Neural cell (in vitro differentiated cells): Measurements from ENCODE around the gene RCL1. TPM values are rescaled to one million over a fixed set of nuclear protein-coding genes. Genes with fewer than 3 reads are reported as not detected.
"Not testable (repeated sequence)": the region's sequence is repeated elsewhere in the genome, so short reads cannot be mapped to it uniquely, and the experiment has no call there.

Experiments used
- H2AFZ ChIP-seq: fragments of 200-600, 300-800 bp; sonication (generic), shearing (Covaris generic); 2 replicates; pipeline ENCODE4 v1.6.0; 2014; ENCODE audit warnings: low read depth, mild to moderate bottlenecking, antibody characterized with exemption, low read length, moderate library complexity
- H3F3A ChIP-seq: fragments of 200-600 bp; shearing (Covaris generic); 2 replicates; pipeline ENCODE4 v1.6.1; 2016; ENCODE audit warnings: mild to moderate bottlenecking, moderate library complexity, mixed read lengths, antibody characterized with exemption, low read length; ENCODE audit not compliant: insufficient read depth, poor library complexity, severe bottlenecking
- H3K27ac ChIP-seq: fragments of 200-600, 300-800 bp; sonication (generic), shearing (Covaris generic); 2 replicates; pipeline ENCODE4 v1.5.1; 2014; ENCODE audit warnings: mild to moderate bottlenecking, low read length, moderate library complexity
- H3K27me3 ChIP-seq: fragments of 300-800, 200-600 bp; sonication (generic), shearing (Covaris generic); 2 replicates; pipeline ENCODE4 v1.6.0; 2014; ENCODE audit warnings: mild to moderate bottlenecking, low read depth, low read length, moderate library complexity; ENCODE audit not compliant: insufficient read depth
- H3K36me3 ChIP-seq: fragments of 300-800, 200-600 bp; sonication (generic), shearing (Covaris generic); 2 replicates; pipeline ENCODE4 v1.5.1; 2014; ENCODE audit warnings: mild to moderate bottlenecking, antibody characterized with exemption, low read length, moderate library complexity; ENCODE audit not compliant: insufficient read depth
- H3K4me2 ChIP-seq: fragments of 300-800, 200-600 bp; sonication (generic), shearing (Covaris generic); 2 replicates; pipeline ENCODE4 v1.6.0; 2014; ENCODE audit warnings: mild to moderate bottlenecking, low read length
- H3K4me3 ChIP-seq: fragments of 300-800, 200-600 bp; sonication (generic), shearing (Covaris generic); 2 replicates; pipeline ENCODE4 v1.5.1; 2014; ENCODE audit warnings: mild to moderate bottlenecking, low read length, moderate library complexity
- H3K79me2 ChIP-seq: fragments of 200-600 bp; shearing (Covaris generic); replicated peaks from 2 replicates; pipeline ENCODE4 v1.6.0; 2014; ENCODE audit warnings: mild to moderate bottlenecking, low read length, moderate library complexity; ENCODE audit not compliant: insufficient read depth
- H3K9ac ChIP-seq: fragments of 300-800, 200-600 bp; sonication (generic), shearing (Covaris generic); 2 replicates; pipeline ENCODE4 v1.6.1; 2016; ENCODE audit warnings: mild to moderate bottlenecking, low read length, mixed read lengths
- H3K9me2 ChIP-seq: fragments of 200-600 bp; shearing (Covaris generic); 2 replicates; pipeline ENCODE4 v1.6.1; 2016; ENCODE audit warnings: mild to moderate bottlenecking, low read length, mixed read lengths; ENCODE audit not compliant: insufficient read depth
- H3K9me3 ChIP-seq: fragments of 200-600, 300-800 bp; sonication (generic), shearing (Covaris generic); 2 replicates; pipeline ENCODE4 v1.6.1; 2016; ENCODE audit warnings: mild to moderate bottlenecking, mixed run types, low read length, moderate library complexity, mixed read lengths
- H4K20me1 ChIP-seq: fragments of 200-600 bp; shearing (Covaris generic); 2 replicates; pipeline ENCODE4 v1.6.1; 2016; ENCODE audit warnings: mild to moderate bottlenecking, mixed run types; ENCODE audit not compliant: insufficient read depth
- CTCF ChIP-seq: fragments of 450-650 bp; IDR thresholded peaks from 2 replicates; pipeline ENCODE4 v1.5.1; 2014; ENCODE audit warnings: antibody characterized with exemption, mild to moderate bottlenecking, moderate library complexity; ENCODE audit not compliant: poor library complexity, severe bottlenecking
- EP300 ChIP-seq: fragments of 450-650 bp; conservative IDR thresholded peaks from 2 replicates; pipeline ENCODE4 v1.6.1; 2014; ENCODE audit warnings: antibody characterized with exemption, mild to moderate bottlenecking, moderate library complexity; ENCODE audit not compliant: poor library complexity, severe bottlenecking
- EZH2 ChIP-seq: fragments of 200-600, 300-800 bp; shearing (Covaris generic), sonication (generic); IDR thresholded peaks from 2 replicates; pipeline ENCODE4 v1.6.1; 2014; ENCODE audit warnings: antibody characterized with exemption, low read length, borderline replicate concordance, mild to moderate bottlenecking; ENCODE audit not compliant: insufficient read depth, poor library complexity, severe bottlenecking
- MXI1 ChIP-seq: fragments of 450-650 bp; conservative IDR thresholded peaks from 2 replicates; pipeline ENCODE4 v1.6.1; 2014; ENCODE audit warnings: antibody characterized with exemption, mild to moderate bottlenecking; ENCODE audit not compliant: poor library complexity, severe bottlenecking
- POLR2AphosphoS5 ChIP-seq: IDR thresholded peaks from 2 replicates; pipeline ENCODE4 v1.6.1; 2012
- RAD21 ChIP-seq: fragments of 450-650 bp; conservative IDR thresholded peaks from 2 replicates; pipeline ENCODE4 v1.6.1; 2014; ENCODE audit warnings: antibody characterized with exemption, mild to moderate bottlenecking, moderate library complexity
- REST ChIP-seq: IDR thresholded peaks from 2 replicates; pipeline ENCODE4 v1.6.1; 2012; ENCODE audit warnings: borderline replicate concordance
- SMC3 ChIP-seq: fragments of 450-650 bp; conservative IDR thresholded peaks from 2 replicates; pipeline ENCODE4 v1.6.1; 2014; ENCODE audit warnings: antibody characterized with exemption, mild to moderate bottlenecking, moderate library complexity; ENCODE audit not compliant: poor library complexity
- TAF1 ChIP-seq: IDR thresholded peaks from 2 replicates; pipeline ENCODE4 v1.6.1; 2012; ENCODE audit warnings: low read depth
- polyA plus RNA-seq: library from polyadenylated mRNA; depleted of rRNA; stranded (reverse); fragments of >200 nt; gene quantifications from 2 replicates; pipeline ENCODE4 v1.2.3, GENCODE V29; 2014

The RCL1 gene
- polyA plus RNA-seq, 1 donor from 2014 or later, result 4.2 TPM

- Histone ChIP-seq H3K4me2 (no peak overlapping the region), H2AFZ (no peak overlapping the region), H3K9me2 (no peaks in the 10 kb centered on the region), H3F3A (no peaks in the 10 kb centered on the region), H3K36me3 (no peaks in the 10 kb centered on the region), H3K4me3 (no peak overlapping the region), H3K79me2 (no peaks in the 10 kb centered on the region), H3K9ac (no peak overlapping the region), H3K9me3 (no peaks in the 10 kb centered on the region), H4K20me1 (no peaks in the 10 kb centered on the region), H3K27me3 (no peaks in the 10 kb centered on the region), H3K27ac (no peak overlapping the region)
- TF ChIP-seq TAF1 (no peak), POLR2AphosphoS5 (no peak), EP300 (no peak), SMC3 (no peak), EZH2 (no peak), CTCF (no peak), REST (no peak), MXI1 (no peak), RAD21 (no peak)
Measured at GRCh38 chr9:4774209-4774608, 18.5 kb upstream of the RCL1 start.

- not testable (repeated sequence) for H3K9me2 ChIP-seq, H3F3A ChIP-seq, H3K79me2 ChIP-seq, H3K9ac ChIP-seq, H3K9me3 ChIP-seq, H2AFZ ChIP-seq, H4K20me1 ChIP-seq, H3K36me3 ChIP-seq, H3K4me3 ChIP-seq, H3K27ac ChIP-seq, H3K4me2 ChIP-seq, H3K27me3 ChIP-seq
Measured at GRCh38 chr9:4774958-4775357, 17.8 kb upstream of the RCL1 start.

GRCh38 chr9:4780651-4781050 lies 12.1 kb upstream of the RCL1 start:
- Histone ChIP-seq H2AFZ (no peak overlapping the region), H3K4me3 (no peak overlapping the region), H4K20me1 (no peaks in the 10 kb centered on the region), H3K9me3 (no peaks in the 10 kb centered on the region), H3K36me3 (no peaks in the 10 kb centered on the region), H3K27ac (no peak overlapping the region), H3K79me2 (no peaks in the 10 kb centered on the region), H3K9me2 (no peaks in the 10 kb centered on the region), H3K4me2 (no peak overlapping the region), H3F3A (no peaks in the 10 kb centered on the region), H3K27me3 (no peaks in the 10 kb centered on the region), H3K9ac (no peak overlapping the region)
- TF ChIP-seq REST (no peak), SMC3 (no peak), RAD21 (no peak), POLR2AphosphoS5 (no peak), CTCF (no peak), TAF1 (no peak), EP300 (no peak), MXI1 (no peak), EZH2 (no peak)
